Gastroesophageal sphincter (tissue), 3 donors: ENCODE measurements around the gene WDR27.

Experiments
- EP300 ChIP-seq: sonication (generic); formaldehyde crosslinking; IDR thresholded peaks from one replicate; pipeline ENCODE4 v1.6.1; 2017; ENCODE audit warnings: antibody characterized with exemption, mild to moderate bottlenecking
- POLR2A ChIP-seq, 2 donors: fragments of 450-650 bp; IDR thresholded peaks; one replicate each; pipeline ENCODE4 v1.6.1; 2017; ENCODE audit warnings: antibody characterized with exemption in 2 of 2, mild to moderate bottlenecking in 2 of 2, moderate library complexity in 1 of 2
- TF ChIP-seq, protein P1 (sequence below), 4 experiments: fragments of 200-600 bp in 2 of 4; fragments of 450-650 bp in 2 of 4; sonication (generic) in 1 of 4; IDR thresholded peaks; one replicate each; pipeline ENCODE4 v1.5.1; 2017 to 2019; ENCODE audit warnings: antibody characterized with exemption in 4 of 4, mild to moderate bottlenecking in 2 of 4, moderate library complexity in 2 of 4

DNA sequence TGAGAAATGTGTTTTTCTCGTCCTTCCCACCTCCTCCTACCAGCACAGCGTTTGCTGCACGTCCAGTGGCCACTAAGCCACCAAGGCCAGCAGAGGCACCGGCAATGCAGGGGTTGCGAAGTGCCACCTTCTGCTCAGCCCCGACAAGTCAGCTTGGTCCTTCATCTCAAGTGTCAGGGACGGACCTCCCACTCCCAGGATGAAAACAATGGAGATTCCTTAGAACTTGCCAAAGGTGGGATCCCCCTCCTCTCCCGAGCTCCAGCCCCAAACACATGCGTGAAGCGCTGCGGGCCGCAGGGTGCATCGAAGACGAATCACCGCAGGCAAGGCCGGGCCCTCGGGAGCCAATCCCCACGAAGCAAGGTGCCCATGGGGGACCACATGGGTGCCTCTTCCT, 60.8 kb downstream of the WDR27 start:
- TF ChIP-seq EP300 = no peak
- TF ChIP-seq, protein P1, sequence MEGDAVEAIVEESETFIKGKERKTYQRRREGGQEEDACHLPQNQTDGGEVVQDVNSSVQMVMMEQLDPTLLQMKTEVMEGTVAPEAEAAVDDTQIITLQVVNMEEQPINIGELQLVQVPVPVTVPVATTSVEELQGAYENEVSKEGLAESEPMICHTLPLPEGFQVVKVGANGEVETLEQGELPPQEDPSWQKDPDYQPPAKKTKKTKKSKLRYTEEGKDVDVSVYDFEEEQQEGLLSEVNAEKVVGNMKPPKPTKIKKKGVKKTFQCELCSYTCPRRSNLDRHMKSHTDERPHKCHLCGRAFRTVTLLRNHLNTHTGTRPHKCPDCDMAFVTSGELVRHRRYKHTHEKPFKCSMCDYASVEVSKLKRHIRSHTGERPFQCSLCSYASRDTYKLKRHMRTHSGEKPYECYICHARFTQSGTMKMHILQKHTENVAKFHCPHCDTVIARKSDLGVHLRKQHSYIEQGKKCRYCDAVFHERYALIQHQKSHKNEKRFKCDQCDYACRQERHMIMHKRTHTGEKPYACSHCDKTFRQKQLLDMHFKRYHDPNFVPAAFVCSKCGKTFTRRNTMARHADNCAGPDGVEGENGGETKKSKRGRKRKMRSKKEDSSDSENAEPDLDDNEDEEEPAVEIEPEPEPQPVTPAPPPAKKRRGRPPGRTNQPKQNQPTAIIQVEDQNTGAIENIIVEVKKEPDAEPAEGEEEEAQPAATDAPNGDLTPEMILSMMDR (IDR thresholded peaks at IDR 0.05) = no peak
- TF ChIP-seq POLR2A (IDR thresholded peaks at IDR 0.05) = no peak
